ENCODE measurements around the gene SPEM2. TPM values are rescaled to one million over a fixed set of nuclear protein-coding genes. Genes with fewer than 3 reads are reported as not detected.

Gene SPEM2
- total RNA-seq, 4 donors from 2014 or later, result 0.40 TPM; not detected in 3

- Histone ChIP-seq H3K27me3 (no peaks in the 10 kb centered on the region), H3K27ac (no peak overlapping the region), H3K4me3 (replicated peaks in 1 of 3) (no peak overlapping the region), H3K9me3 (no peaks in the 10 kb centered on the region), H3K36me3 (peaks cover 8 to 13% of the 10 kb centered on the region in 2 donors), H3K4me1 (peaks cover 9 to 16% of the 10 kb centered on the region in 2 donors)
- no peak for TF ChIP-seq CTCF (IDR thresholded peaks at IDR 0.05)
- TF ChIP-seq POLR2A (IDR thresholded peaks at IDR 0.05), result no peak
- DNase-seq, result no peak
- 90 to 97% methylated on average over 11 to 18 of the region's 19 CpGs for WGBS, 2 donors
- intact Hi-C loops (cut with DNase I), result no loop called here
Measured at GRCh38 chr17:7389924-7390910, 35.2 kb upstream of the SPEM2 start.

- intact Hi-C loops (cut with DNase I), result no loop called here
- Histone ChIP-seq H3K36me3 (peaks cover 8 to 13% of the 10 kb centered on the region in 2 donors), H3K9me3 (no peaks in the 10 kb centered on the region), H3K4me3 (replicated peaks in 1 of 3) (no peak overlapping the region), H3K27me3 (no peaks in the 10 kb centered on the region), H3K4me1 (peaks cover 11 to 18% of the 10 kb centered on the region in 2 donors), H3K27ac (no peak overlapping the region)
- TF ChIP-seq POLR2A (IDR thresholded peaks at IDR 0.05), result no peak
- TF ChIP-seq CTCF (IDR thresholded peaks at IDR 0.05), result no peak
- WGBS, 2 donors, result 68 to 86% methylated on average over 2 of the region's 2 CpGs
- DNase-seq, result no peak
Measured at GRCh38 chr17:7391307-7391706, 34.1 kb upstream of the SPEM2 start.

GRCh38 chr17:7392696-7393612 is 32.5 kb upstream of the SPEM2 start:
- 64 to 66% methylated on average over 23 to 33 of the region's 42 CpGs for WGBS, 2 donors
- intact Hi-C loops (cut with DNase I), result no loop called here

More at GRCh38 chr17:7392696-7393612, 32.5 kb upstream of the SPEM2 start:
- Histone ChIP-seq H3K4me1 (peaks cover 11 to 18% of the 10 kb centered on the region in 2 donors), H3K36me3 (peaks cover 8 to 13% of the 10 kb centered on the region in 2 donors), H3K27me3 (no peaks in the 10 kb centered on the region), H3K9me3 (no peaks in the 10 kb centered on the region), H3K27ac (peak overlapping the region in 2 of 3 donors; percentile 18 to 93), H3K4me3 (replicated peaks in 1 of 3) (peak overlapping the region in 1 of 3 donors; percentile 79)
- no peak for DNase-seq
- TF ChIP-seq CTCF (IDR thresholded peaks at IDR 0.05), result no peak
- TF ChIP-seq POLR2A (IDR thresholded peaks at IDR 0.05), result no peak

All from thyroid gland (tissue), 4 donors.